Activated naive CD4-positive, alpha-beta T cell treated with anti-CD3 and anti-CD28 coated beads, Interleukin-2, amount 10 ng/mL, durations not matched to agents 7 days and 5 days (primary cell): Measurements from ENCODE around the gene EPHA6.

Experiments
- CTCF ChIA-PET: fragments of 350-600 bp; sonication (Branson Sonifier 250); formaldehyde crosslinking; loops from one replicate; lab custom pipeline; 2021; ENCODE audit warnings: antibody characterized with exemption; lab: Charles Lee
- DNase-seq: peaks from one replicate; pipeline ENCODE4 v3.0.0-alpha.2; 2020
- H3K27ac Mint-ChIP-seq: one replicate; pipeline ENCODE4 v1.8.0; 2021; ENCODE audit warnings: mild to moderate bottlenecking, moderate library complexity, mixed read lengths
- H3K27me3 Mint-ChIP-seq: one replicate; pipeline ENCODE4 v1.8.0; 2021; ENCODE audit warnings: mild to moderate bottlenecking, mixed read lengths
- H3K36me3 Mint-ChIP-seq: one replicate; pipeline ENCODE4 v1.8.0; 2021; ENCODE audit warnings: mixed read lengths
- H3K4me1 Mint-ChIP-seq: one replicate; pipeline ENCODE4 v1.8.0; 2021; ENCODE audit warnings: mixed read lengths
- H3K4me3 Mint-ChIP-seq: one replicate; pipeline ENCODE4 v1.8.0; 2021; ENCODE audit warnings: mild to moderate bottlenecking, moderate library complexity, mixed read lengths
- H3K9me3 Mint-ChIP-seq: one replicate; pipeline ENCODE4 v1.8.0; 2021; ENCODE audit warnings: mixed read lengths

Gene EPHA6

DNA sequence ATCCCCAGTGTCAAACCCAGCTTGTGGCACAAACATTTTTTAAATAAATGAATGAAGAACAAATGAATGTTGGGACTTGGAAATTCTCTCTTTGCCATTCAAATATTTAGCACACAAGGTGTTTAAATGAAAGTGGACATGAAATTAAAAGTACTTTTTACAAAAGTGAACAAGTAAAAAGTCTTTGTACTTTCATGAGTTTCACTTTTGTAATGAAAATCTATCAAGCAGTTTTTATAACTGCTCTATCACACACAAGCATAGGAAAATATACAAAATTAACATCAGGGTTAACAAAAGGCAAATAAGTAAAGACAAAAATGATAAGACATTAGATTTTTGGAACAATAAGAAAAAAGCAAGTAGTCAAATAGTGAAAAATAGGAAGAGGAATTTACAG lies 866.3 kb downstream of the EPHA6 start:
- Mint-ChIP-seq H3K27ac (no peak overlapping the region), H3K9me3 (no peaks in the 10 kb centered on the region), H3K4me1 (no peaks in the 10 kb centered on the region), H3K4me3 (no peak overlapping the region), H3K36me3 (no peaks in the 10 kb centered on the region), H3K27me3 (no peaks in the 10 kb centered on the region)
- CTCF ChIA-PET = no interaction called here
- no peak for DNase-seq

DNA sequence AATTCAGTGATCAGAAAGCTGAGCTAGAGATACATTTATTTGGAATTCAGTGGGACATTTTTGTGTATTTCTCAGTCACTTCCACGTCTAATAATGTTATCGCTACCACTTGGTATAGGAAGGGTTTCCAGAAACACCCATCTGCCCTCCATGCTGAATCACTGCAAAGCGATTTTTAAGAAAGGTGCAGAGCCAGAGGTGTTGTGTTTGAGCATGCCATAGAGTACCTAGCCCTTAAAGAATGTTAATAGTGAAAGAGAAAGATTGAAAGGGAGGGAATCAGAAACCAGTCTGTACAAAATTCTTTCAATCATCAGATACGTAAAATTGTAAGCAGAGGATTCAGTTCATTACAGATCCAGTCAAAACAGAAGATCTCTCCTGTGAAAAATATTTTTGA lies 870.1 kb downstream of the EPHA6 start:
- CTCF ChIA-PET = interaction anchor here (1.1 kb wide), 1 partner anchor 35 kb away, joined by 3 read pairs; no protein-coding TSS in a partner anchor

DNA sequence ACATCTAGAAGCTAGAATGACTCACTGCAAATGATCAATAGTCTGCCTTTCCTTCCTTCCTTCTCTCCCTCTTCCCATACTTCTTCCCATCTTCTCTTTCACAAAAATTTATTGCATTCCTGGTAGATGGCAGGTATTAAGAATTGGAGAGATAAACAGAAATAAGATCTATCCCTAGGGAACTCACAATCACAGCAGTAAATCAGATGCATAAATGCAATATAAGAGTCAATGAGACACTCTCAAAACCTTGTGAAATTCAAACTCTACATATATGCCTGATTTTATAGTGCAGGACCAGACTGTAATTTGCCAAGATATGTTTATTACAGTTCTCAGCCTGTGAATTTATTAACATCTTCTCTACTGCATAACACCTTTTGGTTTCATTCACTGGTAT lies 871.9 kb downstream of the EPHA6 start:
- DNase-seq = no peak
- CTCF ChIA-PET = no interaction called here
- Mint-ChIP-seq H3K27me3 (no peaks in the 10 kb centered on the region), H3K9me3 (no peaks in the 10 kb centered on the region), H3K4me1 (no peaks in the 10 kb centered on the region), H3K4me3 (no peak overlapping the region), H3K27ac (no peak overlapping the region), H3K36me3 (no peaks in the 10 kb centered on the region)

More for the DNA sequence above, 870.1 kb downstream of the EPHA6 start:
- Mint-ChIP-seq H3K36me3 (no peaks in the 10 kb centered on the region), H3K27ac (no peak overlapping the region), H3K4me1 (no peaks in the 10 kb centered on the region), H3K27me3 (no peaks in the 10 kb centered on the region), H3K9me3 (no peaks in the 10 kb centered on the region), H3K4me3 (no peak overlapping the region)
- no peak for DNase-seq

DNA sequence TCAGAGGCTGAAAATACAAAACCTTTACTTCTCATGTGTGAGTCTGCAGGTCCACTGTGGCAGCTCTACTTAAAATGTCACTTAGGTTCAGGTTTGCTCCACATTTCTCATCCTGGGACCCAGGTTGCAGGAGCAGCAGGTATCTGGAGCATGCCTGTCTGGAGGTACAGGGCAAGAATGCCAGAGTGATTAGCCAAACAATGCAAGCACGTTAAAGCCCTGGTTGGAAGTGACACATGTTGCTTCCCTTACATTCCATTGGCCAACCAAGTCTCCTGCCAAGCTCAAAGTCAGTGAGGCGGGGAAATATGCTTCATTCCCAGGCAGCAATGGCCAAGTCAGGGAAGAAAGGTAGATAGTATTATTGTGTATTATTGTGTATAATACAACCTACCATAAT lies 873.3 kb downstream of the EPHA6 start:
- no peaks in the 10 kb centered on the region for H3K4me1 Mint-ChIP-seq
- no peaks in the 10 kb centered on the region for H3K36me3 Mint-ChIP-seq
- H3K27me3 Mint-ChIP-seq = no peaks in the 10 kb centered on the region
- H3K4me3 Mint-ChIP-seq = no peak overlapping the region
- no peak for DNase-seq
- H3K27ac Mint-ChIP-seq = no peak overlapping the region
- no peaks in the 10 kb centered on the region for H3K9me3 Mint-ChIP-seq
- CTCF ChIA-PET = no interaction called here

DNA sequence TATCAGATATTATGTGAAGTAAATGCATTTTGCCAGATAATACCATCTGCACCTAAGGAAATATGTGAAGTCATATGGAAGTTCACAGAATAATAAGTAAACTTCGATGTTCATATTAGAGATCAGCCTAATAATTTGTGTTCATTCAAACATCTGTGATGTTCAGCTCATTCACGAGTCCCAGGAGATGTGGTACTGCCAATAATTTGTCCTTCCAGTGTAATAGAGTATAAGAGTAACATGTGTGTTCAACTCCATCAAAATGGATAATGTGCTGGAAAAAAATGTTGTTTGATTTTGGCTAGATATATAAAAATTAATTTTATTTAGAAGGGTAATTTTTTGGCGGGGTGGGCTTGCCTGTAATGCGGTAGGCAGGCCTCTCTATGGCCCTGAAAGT lies 874.7 kb downstream of the EPHA6 start:
- CTCF ChIA-PET = interaction anchor here (0.6 kb wide), 1 partner anchor 640 kb away, joined by 3 read pairs; no protein-coding TSS in a partner anchor
- Mint-ChIP-seq H3K27ac (no peak overlapping the region), H3K9me3 (no peaks in the 10 kb centered on the region), H3K4me1 (no peaks in the 10 kb centered on the region), H3K36me3 (no peaks in the 10 kb centered on the region), H3K27me3 (no peaks in the 10 kb centered on the region), H3K4me3 (no peak overlapping the region)
- DNase-seq = no peak

DNA sequence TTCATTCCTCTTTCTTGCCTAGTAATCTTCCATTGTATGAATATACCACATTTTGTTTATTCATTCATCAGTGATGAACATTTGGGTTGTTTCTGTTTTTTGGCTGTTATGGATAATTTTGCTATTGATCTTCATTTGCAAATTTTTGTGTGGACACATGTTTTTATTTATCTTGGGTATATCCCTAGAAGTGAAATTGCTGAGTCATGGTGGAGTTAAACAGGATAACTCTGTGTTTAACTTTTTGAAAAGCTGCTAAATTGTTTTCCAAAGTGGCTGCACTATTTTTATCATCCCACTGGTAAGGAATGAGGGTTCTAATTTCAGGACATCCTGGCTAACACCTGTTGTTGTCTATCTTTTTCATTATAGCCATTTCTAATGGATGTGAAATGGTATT lies 875.6 kb downstream of the EPHA6 start:
- CTCF ChIA-PET = no interaction called here
- Mint-ChIP-seq H3K4me1 (no peaks in the 10 kb centered on the region), H3K27ac (no peak overlapping the region), H3K27me3 (no peaks in the 10 kb centered on the region), H3K36me3 (no peaks in the 10 kb centered on the region), H3K9me3 (no peaks in the 10 kb centered on the region), H3K4me3 (no peak overlapping the region)
- no peak for DNase-seq

DNA sequence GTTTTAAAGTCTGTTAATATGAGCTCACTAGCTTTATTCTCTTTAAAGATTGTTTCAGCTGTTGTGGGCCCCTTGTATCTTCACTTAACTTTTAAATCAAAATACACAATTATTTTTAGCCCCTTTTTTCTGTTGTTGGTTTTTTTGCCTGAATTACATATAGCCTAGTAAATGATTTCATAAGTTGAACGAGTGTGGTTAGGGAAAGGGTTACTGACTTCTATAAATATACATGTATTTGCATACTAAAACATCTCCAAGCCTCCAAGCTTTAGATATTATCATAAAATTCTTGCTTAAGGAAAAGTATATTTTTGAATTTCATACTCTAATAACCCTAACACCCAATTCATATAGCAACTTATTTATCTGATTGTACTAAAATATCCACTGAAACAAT lies 877.0 kb downstream of the EPHA6 start:
- Mint-ChIP-seq H3K4me3 (no peak overlapping the region), H3K9me3 (no peaks in the 10 kb centered on the region), H3K27ac (no peak overlapping the region), H3K36me3 (no peaks in the 10 kb centered on the region), H3K27me3 (no peaks in the 10 kb centered on the region), H3K4me1 (no peaks in the 10 kb centered on the region)
- no peak for DNase-seq
- CTCF ChIA-PET = no interaction called here

DNA sequence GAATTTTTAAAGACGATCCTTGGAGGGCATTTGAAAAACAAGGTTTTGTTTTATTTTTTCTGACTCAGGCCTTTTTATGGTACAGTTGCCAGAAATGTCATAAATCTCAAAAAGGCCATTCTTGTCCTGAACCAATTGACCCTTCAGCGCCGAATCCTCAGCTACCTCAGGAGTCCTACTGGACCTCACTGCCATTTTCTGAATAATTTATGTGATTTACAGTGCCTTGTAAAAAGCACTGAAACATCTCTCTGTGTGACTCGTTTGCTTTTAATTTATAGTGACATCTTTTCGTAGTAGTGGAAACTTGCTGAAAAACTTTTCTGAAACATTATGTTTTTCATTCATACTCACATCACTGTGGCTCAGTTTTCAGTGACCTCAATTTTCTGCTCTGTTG lies 878.0 kb downstream of the EPHA6 start:
- H3K4me1 Mint-ChIP-seq = no peaks in the 10 kb centered on the region
- no peaks in the 10 kb centered on the region for H3K36me3 Mint-ChIP-seq
- no peak for DNase-seq
- no peak overlapping the region for H3K27ac Mint-ChIP-seq
- CTCF ChIA-PET = no interaction called here
- no peak overlapping the region for H3K4me3 Mint-ChIP-seq
- no peaks in the 10 kb centered on the region for H3K9me3 Mint-ChIP-seq
- H3K27me3 Mint-ChIP-seq = no peaks in the 10 kb centered on the region

DNA sequence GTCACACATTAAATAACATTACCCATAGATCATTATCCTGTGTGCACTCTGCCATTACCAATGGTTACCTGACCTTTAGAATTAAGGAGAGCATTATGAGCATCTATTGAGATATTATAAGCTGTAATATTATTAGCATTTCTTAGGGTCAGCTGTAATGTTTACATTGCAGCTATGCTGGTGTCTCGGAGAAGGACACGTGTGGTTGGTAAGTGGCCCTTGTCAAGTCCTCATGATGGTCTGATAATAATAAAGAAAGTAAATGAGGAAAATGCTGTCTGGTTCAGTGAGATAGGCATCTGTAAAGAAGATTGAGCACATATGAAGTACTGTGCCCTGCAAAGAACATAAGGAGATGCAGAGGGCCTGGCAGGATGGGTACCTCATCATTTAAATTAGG lies 878.4 kb downstream of the EPHA6 start:
- H3K36me3 Mint-ChIP-seq = no peaks in the 10 kb centered on the region
- H3K27ac Mint-ChIP-seq = no peak overlapping the region
- H3K27me3 Mint-ChIP-seq = no peaks in the 10 kb centered on the region
- no peak for DNase-seq
- H3K9me3 Mint-ChIP-seq = no peaks in the 10 kb centered on the region
- H3K4me1 Mint-ChIP-seq = no peaks in the 10 kb centered on the region
- CTCF ChIA-PET = no interaction called here
- no peak overlapping the region for H3K4me3 Mint-ChIP-seq

DNA sequence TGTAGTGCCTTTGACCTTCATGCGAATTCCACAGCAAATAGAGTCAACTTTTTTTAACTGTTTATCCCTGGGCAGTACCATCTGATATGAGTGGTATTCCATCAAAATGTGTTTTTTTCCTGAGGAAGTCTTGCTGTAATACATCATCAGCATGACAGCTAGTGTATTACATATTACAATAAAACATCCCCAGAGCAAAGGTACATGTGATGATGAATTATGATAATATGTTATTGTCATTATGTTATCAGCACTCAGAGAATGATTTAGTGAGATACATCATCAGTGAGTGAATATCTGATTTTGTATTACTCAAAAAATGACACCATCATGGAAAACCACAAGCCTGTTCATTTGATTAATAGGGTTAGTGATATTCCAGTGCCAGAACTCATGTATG lies 880.5 kb downstream of the EPHA6 start:
- no peaks in the 10 kb centered on the region for H3K27me3 Mint-ChIP-seq
- H3K9me3 Mint-ChIP-seq = no peaks in the 10 kb centered on the region
- CTCF ChIA-PET = no interaction called here
- DNase-seq = no peak
- no peak overlapping the region for H3K4me3 Mint-ChIP-seq
- no peaks in the 10 kb centered on the region for H3K4me1 Mint-ChIP-seq
- no peaks in the 10 kb centered on the region for H3K36me3 Mint-ChIP-seq
- H3K27ac Mint-ChIP-seq = no peak overlapping the region

DNA sequence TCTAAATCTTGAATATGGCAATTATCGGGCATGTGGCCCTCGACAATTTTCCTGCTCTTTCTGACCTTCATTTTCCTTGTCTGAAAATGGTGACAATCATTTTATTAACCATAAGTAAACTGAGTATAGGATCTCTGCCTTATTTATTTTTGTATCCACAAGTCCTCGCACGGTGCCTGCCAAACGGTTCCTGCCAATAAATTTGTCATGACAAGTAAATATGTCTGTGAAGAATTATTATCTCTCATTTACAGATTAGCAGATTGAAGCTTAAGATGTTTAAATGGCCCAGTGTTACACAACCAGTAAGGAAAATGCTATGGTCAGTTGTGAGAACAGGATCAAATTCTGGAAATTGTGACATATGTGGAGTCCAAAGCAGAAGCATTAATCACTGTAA lies 884.3 kb downstream of the EPHA6 start:
- no peaks in the 10 kb centered on the region for H3K27me3 Mint-ChIP-seq
- no peaks in the 10 kb centered on the region for H3K36me3 Mint-ChIP-seq
- no peaks in the 10 kb centered on the region for H3K9me3 Mint-ChIP-seq
- no peak overlapping the region for H3K4me3 Mint-ChIP-seq
- no peak for DNase-seq
- CTCF ChIA-PET = no interaction called here
- no peak overlapping the region for H3K27ac Mint-ChIP-seq
- no peaks in the 10 kb centered on the region for H3K4me1 Mint-ChIP-seq

DNA sequence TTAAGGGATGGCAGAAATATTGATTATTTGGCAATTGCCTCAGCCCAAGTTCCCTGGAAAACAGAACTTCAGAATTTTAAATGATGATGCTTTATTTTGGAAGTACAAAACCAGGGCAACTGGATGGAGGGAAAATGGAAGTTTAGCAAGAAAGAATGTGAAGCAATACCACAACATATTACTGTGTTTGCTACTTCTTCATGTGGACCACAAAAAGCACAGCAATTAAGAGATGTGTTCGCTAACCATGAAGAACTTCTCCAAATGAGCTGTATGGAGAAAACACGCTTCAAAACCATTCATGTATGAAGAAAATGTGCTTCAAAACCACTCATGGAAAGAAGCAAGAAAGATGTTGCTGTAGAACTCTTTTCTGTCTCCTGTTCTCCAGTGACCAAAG lies 885.5 kb downstream of the EPHA6 start:
- H3K27me3 Mint-ChIP-seq = no peaks in the 10 kb centered on the region
- DNase-seq = no peak
- H3K27ac Mint-ChIP-seq = no peak overlapping the region
- no peaks in the 10 kb centered on the region for H3K9me3 Mint-ChIP-seq
- no peaks in the 10 kb centered on the region for H3K36me3 Mint-ChIP-seq
- CTCF ChIA-PET = no interaction called here
- H3K4me3 Mint-ChIP-seq = no peak overlapping the region
- no peaks in the 10 kb centered on the region for H3K4me1 Mint-ChIP-seq

DNA sequence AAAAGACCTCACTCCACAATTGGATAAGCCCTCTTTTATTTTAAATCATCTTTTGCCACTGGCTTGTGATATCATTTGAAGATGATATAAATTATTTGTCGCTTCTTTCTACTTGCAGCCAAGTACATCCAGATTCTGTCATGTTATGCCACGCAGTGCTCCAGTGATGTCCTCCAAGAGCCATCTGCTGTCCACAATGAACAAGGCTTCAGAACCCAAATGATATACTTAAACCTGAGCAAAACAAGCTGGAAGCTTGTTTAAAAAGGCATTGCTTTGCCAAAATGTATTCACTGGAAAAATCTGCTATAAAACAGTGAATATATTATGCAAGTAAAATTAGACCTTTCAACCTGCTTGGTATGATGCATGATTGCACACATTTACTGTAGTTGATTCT lies 891.4 kb downstream of the EPHA6 start:
- no peak overlapping the region for H3K4me3 Mint-ChIP-seq
- H3K9me3 Mint-ChIP-seq = no peaks in the 10 kb centered on the region
- no peak for DNase-seq
- CTCF ChIA-PET = no interaction called here
- no peaks in the 10 kb centered on the region for H3K36me3 Mint-ChIP-seq
- H3K27ac Mint-ChIP-seq = no peak overlapping the region
- no peaks in the 10 kb centered on the region for H3K4me1 Mint-ChIP-seq
- H3K27me3 Mint-ChIP-seq = no peaks in the 10 kb centered on the region

DNA sequence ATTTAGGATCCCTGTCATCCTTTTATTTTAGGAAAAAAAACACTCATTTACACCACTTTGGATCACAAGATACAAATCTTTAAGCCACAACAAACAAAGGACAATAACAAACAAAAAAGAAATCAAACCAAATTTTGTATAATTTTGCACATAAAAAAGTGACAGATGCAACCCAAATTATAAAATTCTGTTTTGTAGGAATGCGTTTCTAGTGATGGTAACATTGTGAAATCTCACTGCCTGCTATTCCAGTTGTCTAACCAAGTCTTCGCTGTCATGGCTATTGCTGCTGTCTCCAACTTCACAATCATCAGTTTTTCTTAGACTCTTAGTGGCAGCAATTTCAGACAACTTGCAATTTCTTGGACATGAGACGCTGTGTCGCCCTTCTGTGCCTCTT lies 891.8 kb downstream of the EPHA6 start:
- H3K4me3 Mint-ChIP-seq = no peak overlapping the region
- H3K9me3 Mint-ChIP-seq = no peaks in the 10 kb centered on the region
- CTCF ChIA-PET = no interaction called here
- H3K27me3 Mint-ChIP-seq = no peaks in the 10 kb centered on the region
- no peak overlapping the region for H3K27ac Mint-ChIP-seq
- no peaks in the 10 kb centered on the region for H3K4me1 Mint-ChIP-seq
- no peaks in the 10 kb centered on the region for H3K36me3 Mint-ChIP-seq
- no peak for DNase-seq

DNA sequence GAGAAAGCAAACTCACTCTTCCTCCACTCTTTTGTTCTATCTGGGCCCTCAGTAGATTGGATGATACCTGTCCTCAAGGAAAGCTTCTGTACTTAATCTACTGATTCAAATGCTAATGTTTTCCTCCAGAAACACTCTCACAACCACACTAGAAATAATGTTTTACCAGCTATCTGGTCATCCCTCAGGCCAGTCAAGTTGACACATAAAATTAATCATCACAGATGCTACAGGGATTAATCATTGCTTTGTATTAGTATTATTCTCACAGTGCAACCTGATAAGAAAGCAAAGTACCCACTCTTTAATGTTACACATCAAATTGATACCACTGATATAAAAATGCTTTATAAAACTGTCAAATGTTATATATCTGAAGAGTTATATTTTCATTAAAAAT lies 897.3 kb downstream of the EPHA6 start:
- no peak overlapping the region for H3K4me3 Mint-ChIP-seq
- no peaks in the 10 kb centered on the region for H3K9me3 Mint-ChIP-seq
- no peak for DNase-seq
- H3K27ac Mint-ChIP-seq = no peak overlapping the region
- H3K4me1 Mint-ChIP-seq = no peaks in the 10 kb centered on the region
- no peaks in the 10 kb centered on the region for H3K36me3 Mint-ChIP-seq
- CTCF ChIA-PET = no interaction called here
- H3K27me3 Mint-ChIP-seq = no peaks in the 10 kb centered on the region

DNA sequence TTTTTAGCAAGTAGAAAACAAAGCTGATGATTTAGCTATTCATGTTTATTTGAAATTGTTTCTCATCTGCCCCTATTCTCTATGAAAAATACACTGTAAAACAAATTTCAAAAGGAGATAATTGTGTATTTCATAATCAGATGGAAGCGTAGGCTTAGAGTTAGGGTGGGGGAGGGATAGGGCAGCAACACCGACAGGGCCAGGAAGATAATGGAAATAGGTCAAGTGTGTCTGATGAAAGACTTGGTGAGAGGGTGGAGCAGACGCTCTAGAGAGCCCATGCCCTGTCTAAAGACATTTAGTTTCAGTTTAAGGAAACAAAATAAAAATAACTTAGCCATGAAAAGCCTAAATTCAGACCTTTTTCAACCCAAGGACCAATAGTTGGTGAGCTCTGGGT lies 898.5 kb downstream of the EPHA6 start:
- CTCF ChIA-PET = no interaction called here
- H3K9me3 Mint-ChIP-seq = no peaks in the 10 kb centered on the region
- no peaks in the 10 kb centered on the region for H3K27me3 Mint-ChIP-seq
- H3K4me3 Mint-ChIP-seq = no peak overlapping the region
- DNase-seq = no peak
- no peaks in the 10 kb centered on the region for H3K4me1 Mint-ChIP-seq
- no peaks in the 10 kb centered on the region for H3K36me3 Mint-ChIP-seq
- no peak overlapping the region for H3K27ac Mint-ChIP-seq
